T-helper 2 cell treated with Interferon-gamma antibody and Interleukin-4, amounts not matched to agents 5 μg/mL and 100 μg/mL, for 36 hours (primary cell): Measurements from ENCODE around the gene SRGAP1.
"Not testable (repeated sequence)": the region's sequence is repeated elsewhere in the genome, so short reads cannot be mapped to it uniquely, and the experiment has no call there.

Source experiments
- DNase-seq: peaks from one replicate; pipeline ENCODE4 v3.0.0; 2021; ENCODE audit warnings: low spot score
- H3K27ac Mint-ChIP-seq: one replicate; pipeline ENCODE4 v1.8.0; 2021; ENCODE audit warnings: mild to moderate bottlenecking, mixed read lengths
- H3K27me3 Mint-ChIP-seq: one replicate; pipeline ENCODE4 v1.8.0; 2021; ENCODE audit warnings: low read depth, mixed read lengths
- H3K36me3 Mint-ChIP-seq: one replicate; pipeline ENCODE4 v1.8.0; 2021; ENCODE audit warnings: low read depth, mixed read lengths
- H3K4me1 Mint-ChIP-seq: one replicate; pipeline ENCODE4 v1.8.0; 2021; ENCODE audit warnings: low read depth, mixed read lengths
- H3K4me3 Mint-ChIP-seq: one replicate; pipeline ENCODE4 v1.8.0; 2022; ENCODE audit warnings: mild to moderate bottlenecking, moderate library complexity, mixed read lengths
- H3K9me3 Mint-ChIP-seq: one replicate; pipeline ENCODE4 v1.8.0; 2021; ENCODE audit warnings: mixed read lengths

SRGAP1 gene

GRCh38 chr12:64160021-64160710 lies 315.7 kb downstream of the SRGAP1 start:
- no peak for DNase-seq
- Mint-ChIP-seq H3K4me3 (no peak overlapping the region), H3K36me3 (no peaks in the 10 kb centered on the region), H3K9me3 (no peaks in the 10 kb centered on the region), H3K27ac (no peak overlapping the region), H3K4me1 (no peaks in the 10 kb centered on the region), H3K27me3 (peaks cover 2% of the 10 kb centered on the region)

GRCh38 chr12:64160711-64161060 lies 316.2 kb downstream of the SRGAP1 start:
- Mint-ChIP-seq H3K4me1 (no peaks in the 10 kb centered on the region), H3K36me3 (no peaks in the 10 kb centered on the region), H3K4me3 (no peak overlapping the region), H3K27me3 (peaks cover 2% of the 10 kb centered on the region), H3K9me3 (no peaks in the 10 kb centered on the region), H3K27ac (no peak overlapping the region)
- no peak for DNase-seq

GRCh38 chr12:64166606-64167005 lies 322.1 kb downstream of the SRGAP1 start:
- not testable (repeated sequence) for DNase-seq, H3K27me3 Mint-ChIP-seq

GRCh38 chr12:64167041-64167440 lies 322.5 kb downstream of the SRGAP1 start:
- not testable (repeated sequence) for DNase-seq, H3K27me3 Mint-ChIP-seq, H3K4me3 Mint-ChIP-seq, H3K9me3 Mint-ChIP-seq, H3K36me3 Mint-ChIP-seq, H3K4me1 Mint-ChIP-seq, H3K27ac Mint-ChIP-seq

More at GRCh38 chr12:64166606-64167005, 322.1 kb downstream of the SRGAP1 start:
- H3K36me3 Mint-ChIP-seq, H3K27ac Mint-ChIP-seq, H3K4me3 Mint-ChIP-seq, H3K4me1 Mint-ChIP-seq, H3K9me3 Mint-ChIP-seq: not testable (repeated sequence)

GRCh38 chr12:64170024-64170423 lies 325.5 kb downstream of the SRGAP1 start:
- no peaks in the 10 kb centered on the region for H3K36me3 Mint-ChIP-seq
- H3K4me3 Mint-ChIP-seq: no peak overlapping the region
- H3K9me3 Mint-ChIP-seq: no peaks in the 10 kb centered on the region
- DNase-seq: no peak
- H3K27me3 Mint-ChIP-seq: no peaks in the 10 kb centered on the region
- H3K4me1 Mint-ChIP-seq: no peaks in the 10 kb centered on the region
- H3K27ac Mint-ChIP-seq: no peak overlapping the region

- H3K4me1 Mint-ChIP-seq: no peaks in the 10 kb centered on the region
- no peaks in the 10 kb centered on the region for H3K36me3 Mint-ChIP-seq
- no peaks in the 10 kb centered on the region for H3K9me3 Mint-ChIP-seq
- H3K27me3 Mint-ChIP-seq: no peaks in the 10 kb centered on the region
- no peak overlapping the region for H3K27ac Mint-ChIP-seq
- H3K4me3 Mint-ChIP-seq: no peak overlapping the region
- DNase-seq: no peak
Observed at GRCh38 chr12:64170730-64171129, 326.2 kb downstream of the SRGAP1 start.

- no peaks in the 10 kb centered on the region for H3K9me3 Mint-ChIP-seq
- no peaks in the 10 kb centered on the region for H3K36me3 Mint-ChIP-seq
- H3K27ac Mint-ChIP-seq: no peak overlapping the region
- no peaks in the 10 kb centered on the region for H3K27me3 Mint-ChIP-seq
- no peak for DNase-seq
- no peaks in the 10 kb centered on the region for H3K4me1 Mint-ChIP-seq
- H3K4me3 Mint-ChIP-seq: no peak overlapping the region
Observed at GRCh38 chr12:64171715-64172114, 327.2 kb downstream of the SRGAP1 start.

- no peak for DNase-seq
- Mint-ChIP-seq H3K4me3 (no peak overlapping the region), H3K27ac (no peak overlapping the region), H3K9me3 (no peaks in the 10 kb centered on the region), H3K4me1 (no peaks in the 10 kb centered on the region), H3K36me3 (no peaks in the 10 kb centered on the region), H3K27me3 (no peaks in the 10 kb centered on the region)
Observed at GRCh38 chr12:64172143-64172970, 327.9 kb downstream of the SRGAP1 start.

GRCh38 chr12:64173456-64173855 lies 329.0 kb downstream of the SRGAP1 start:
- H3K27ac Mint-ChIP-seq: no peak overlapping the region
- no peaks in the 10 kb centered on the region for H3K27me3 Mint-ChIP-seq
- H3K36me3 Mint-ChIP-seq: no peaks in the 10 kb centered on the region
- H3K4me1 Mint-ChIP-seq: no peaks in the 10 kb centered on the region
- no peak overlapping the region for H3K4me3 Mint-ChIP-seq
- DNase-seq: no peak
- H3K9me3 Mint-ChIP-seq: no peaks in the 10 kb centered on the region

GRCh38 chr12:64175254-64175945 lies 330.9 kb downstream of the SRGAP1 start:
- no peak for DNase-seq
- Mint-ChIP-seq H3K4me3 (no peak overlapping the region), H3K27ac (no peak overlapping the region), H3K36me3 (no peaks in the 10 kb centered on the region), H3K9me3 (no peaks in the 10 kb centered on the region), H3K27me3 (no peaks in the 10 kb centered on the region), H3K4me1 (no peaks in the 10 kb centered on the region)

- DNase-seq: no peak
- H3K27ac Mint-ChIP-seq: no peak overlapping the region
Observed at GRCh38 chr12:64177001-64177400, 332.5 kb downstream of the SRGAP1 start.

GRCh38 chr12:64178122-64178521 lies 333.6 kb downstream of the SRGAP1 start:
- H3K4me3 Mint-ChIP-seq: no peak overlapping the region
- H3K4me1 Mint-ChIP-seq: no peaks in the 10 kb centered on the region
- H3K27me3 Mint-ChIP-seq: no peaks in the 10 kb centered on the region
- no peak overlapping the region for H3K27ac Mint-ChIP-seq
- no peaks in the 10 kb centered on the region for H3K9me3 Mint-ChIP-seq
- H3K36me3 Mint-ChIP-seq: no peaks in the 10 kb centered on the region
- DNase-seq: no peak

More at GRCh38 chr12:64177001-64177400, 332.5 kb downstream of the SRGAP1 start:
- Mint-ChIP-seq H3K36me3 (no peaks in the 10 kb centered on the region), H3K27me3 (no peaks in the 10 kb centered on the region), H3K9me3 (no peaks in the 10 kb centered on the region), H3K4me3 (no peak overlapping the region), H3K4me1 (no peaks in the 10 kb centered on the region)

GRCh38 chr12:64180951-64181350 lies 336.5 kb downstream of the SRGAP1 start:
- Mint-ChIP-seq H3K27ac (no peak overlapping the region), H3K27me3 (no peaks in the 10 kb centered on the region), H3K36me3 (no peaks in the 10 kb centered on the region), H3K4me1 (no peaks in the 10 kb centered on the region), H3K9me3 (no peaks in the 10 kb centered on the region), H3K4me3 (no peak overlapping the region)
- no peak for DNase-seq
